WTC11 (cell line): ENCODE measurements around the gene SLC25A26. TPM values are rescaled to one million over a fixed set of nuclear protein-coding genes. Genes with fewer than 3 reads are reported as not detected.

Experiments
- ATAC-seq: fragments of 200-7000 bp; cut with Tn5 transposase; 2 replicates; pipeline ENCODE4 v1.10.0; 2021; ENCODE audit warnings: mild to moderate bottlenecking, moderate library complexity
- CTCF ChIA-PET: fragments of 300-600 bp; sonication (Branson Sonifier 250); formaldehyde crosslinking; loops from one replicate; lab custom pipeline; 2021; ENCODE audit warnings: antibody characterized with exemption; lab: Charles Lee
- POLR2A ChIA-PET: fragments of 350-600 bp; sonication (Branson Sonifier 250); formaldehyde crosslinking; loops from one replicate; lab custom pipeline; 2021; ENCODE audit warnings: antibody characterized with exemption; lab: Charles Lee
- DNase-seq: peaks from one replicate; pipeline ENCODE4 v3.0.0; 2021; ENCODE audit warnings: low spot score
- H3K27ac Mint-ChIP-seq: 2 replicates; pipeline ENCODE4 v1.8.0; 2021; ENCODE audit warnings: mixed read lengths
- H3K27me3 Mint-ChIP-seq: 2 replicates; pipeline ENCODE4 v1.8.0; 2021; ENCODE audit warnings: low read depth, mild to moderate bottlenecking, moderate library complexity, mixed read lengths
- H3K36me3 Mint-ChIP-seq: 2 replicates; pipeline ENCODE4 v1.8.0; 2021; ENCODE audit warnings: mixed read lengths
- H3K4me1 Mint-ChIP-seq: 2 replicates; pipeline ENCODE4 v1.8.0; 2022; ENCODE audit warnings: mixed read lengths
- H3K4me3 Mint-ChIP-seq: 2 replicates; pipeline ENCODE4 v1.8.0; 2021; ENCODE audit warnings: mild to moderate bottlenecking, moderate library complexity, mixed read lengths
- H3K9me3 Mint-ChIP-seq: 2 replicates; pipeline ENCODE4 v1.8.0; 2021; ENCODE audit warnings: mixed read lengths
- ARID4B ChIP-seq: sonication (generic); formaldehyde crosslinking; IDR thresholded peaks from 2 replicates; pipeline ENCODE4 v1.8.0; 2023; ENCODE audit warnings: missing genetic modification reagents, mild to moderate bottlenecking, borderline replicate concordance
- ATF1 ChIP-seq: sonication (generic); formaldehyde crosslinking; IDR thresholded peaks from 2 replicates; pipeline ENCODE4 v1.8.1; 2023; ENCODE audit warnings: mild to moderate bottlenecking, moderate library complexity, missing genetic modification reagents
- E2F4 ChIP-seq: sonication (generic); formaldehyde crosslinking; IDR thresholded peaks from 2 replicates; pipeline ENCODE4 v1.8.1; 2022; ENCODE audit warnings: low read depth, mild to moderate bottlenecking, moderate library complexity, missing genetic modification reagents, borderline replicate concordance
- ERG ChIP-seq: fragments of 250-450 bp; sonication (Bioruptor Pico); IDR thresholded peaks from 2 replicates; pipeline ENCODE4 v1.8.0; 2021; ENCODE audit warnings: mild to moderate bottlenecking
- HMGA2 ChIP-seq: fragments of 250-450 bp; sonication (Bioruptor Pico); IDR thresholded peaks from 2 replicates; pipeline ENCODE4 v1.4.0; 2021; ENCODE audit warnings: mild to moderate bottlenecking, moderate library complexity
- IRF1 ChIP-seq: sonication (generic); formaldehyde crosslinking; IDR thresholded peaks from 2 replicates; pipeline ENCODE4 v1.8.0; 2023; ENCODE audit warnings: missing genetic modification reagents
- KAT7 ChIP-seq: sonication (generic); formaldehyde crosslinking; IDR thresholded peaks from 2 replicates; pipeline ENCODE4 v1.8.1; 2023; ENCODE audit warnings: missing genetic modification reagents, mild to moderate bottlenecking, borderline replicate concordance
- NFYB ChIP-seq: sonication (generic); formaldehyde crosslinking; conservative IDR thresholded peaks from 2 replicates; pipeline ENCODE4 v1.8.0; 2022; ENCODE audit warnings: low read depth, missing genetic modification reagents
- PREB ChIP-seq: sonication (generic); formaldehyde crosslinking; IDR thresholded peaks from 2 replicates; pipeline ENCODE4 v1.8.1; 2022; ENCODE audit warnings: mild to moderate bottlenecking, missing genetic modification reagents, moderate library complexity, borderline replicate concordance
- PRRX2 ChIP-seq: fragments of 250-450 bp; sonication (Bioruptor Pico); IDR thresholded peaks from 2 replicates; pipeline ENCODE4 v1.8.0; 2021; ENCODE audit warnings: mild to moderate bottlenecking
- ZBTB21 ChIP-seq: sonication (generic); formaldehyde crosslinking; IDR thresholded peaks from 2 replicates; pipeline ENCODE4 v1.8.1; 2023; ENCODE audit warnings: mild to moderate bottlenecking, missing genetic modification reagents, borderline replicate concordance
- total RNA-seq: library from RNA; stranded (reverse); gene quantifications from 3 replicates; pipeline ENCODE4 v1.2.3, GENCODE V29; 2021
- TF ChIP-seq, protein P1 (sequence below): fragments of 250-450 bp; sonication (Bioruptor Pico); conservative IDR thresholded peaks from 2 replicates; pipeline ENCODE4 v1.9.0; 2021; ENCODE audit warnings: mild to moderate bottlenecking
- TF ChIP-seq, protein P2 (sequence below): fragments of 250-450 bp; sonication (Bioruptor Pico); IDR thresholded peaks from 2 replicates; pipeline ENCODE4 v1.9.0; 2021; ENCODE audit warnings: mild to moderate bottlenecking
- TF ChIP-seq, protein P3 (sequence below): sonication (generic); formaldehyde crosslinking; conservative IDR thresholded peaks from 2 replicates; pipeline ENCODE4 v1.8.1; 2022; ENCODE audit warnings: mild to moderate bottlenecking, missing genetic modification reagents

SLC25A26 gene
- total RNA-seq, 1 experiment from 2014 or later: 29.1 TPM

DNA sequence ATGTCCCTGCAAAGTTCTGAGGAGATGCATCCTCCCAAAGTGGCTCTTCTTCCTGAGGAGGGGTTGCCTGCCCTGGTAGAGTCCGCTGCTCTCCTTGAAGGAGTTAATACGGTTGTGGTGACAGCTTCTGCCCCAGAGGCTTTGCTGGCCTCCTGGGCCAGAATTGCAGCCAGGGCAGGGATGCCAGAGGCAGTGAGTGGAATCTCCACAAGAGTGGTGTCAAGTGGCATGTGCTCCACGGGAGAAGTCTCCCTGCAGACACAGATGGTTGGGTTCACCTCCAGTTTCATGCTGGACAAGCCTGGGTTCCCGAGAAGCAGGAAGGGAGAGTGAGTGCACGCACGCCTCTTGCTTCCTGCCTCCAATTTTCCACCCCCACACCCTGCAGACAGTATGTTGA is 105.5 kb downstream of the SLC25A26 start (continued):
- TF ChIP-seq, protein P1, sequence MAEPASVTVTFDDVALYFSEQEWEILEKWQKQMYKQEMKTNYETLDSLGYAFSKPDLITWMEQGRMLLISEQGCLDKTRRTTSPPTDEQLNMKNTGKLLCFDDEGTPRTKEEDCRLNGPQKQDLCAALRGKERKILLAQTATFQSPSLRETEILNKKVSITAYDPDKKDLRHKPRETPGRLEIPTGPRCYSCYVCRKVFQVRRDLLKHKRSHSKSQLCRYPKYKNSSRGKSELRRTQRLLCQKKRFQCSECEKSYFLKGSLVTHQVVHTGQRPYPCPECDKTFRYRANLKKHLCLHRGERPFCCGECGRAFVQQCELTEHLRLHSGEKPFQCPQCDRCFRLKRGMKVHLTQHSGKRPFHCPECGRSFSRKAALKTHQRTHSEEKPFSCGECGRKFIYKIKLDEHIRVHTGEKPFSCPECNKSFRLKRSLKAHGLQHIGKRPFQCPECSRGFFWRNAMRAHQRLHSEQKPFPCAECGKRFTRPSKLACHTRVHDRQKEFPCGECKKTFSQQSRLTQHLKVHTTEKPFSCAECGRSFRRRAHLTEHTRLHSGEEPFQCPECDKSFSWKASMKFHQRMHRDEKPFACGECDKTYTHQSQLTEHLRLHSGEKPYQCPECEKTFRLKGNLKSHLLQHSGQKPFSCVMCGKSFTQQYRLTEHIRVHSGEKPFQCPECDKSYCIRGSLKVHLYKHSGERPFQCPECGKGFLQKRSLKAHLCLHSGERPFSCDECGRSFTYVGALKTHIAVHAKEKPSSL (CRISPR knock-in tag): no peak
- no peak for TF ChIP-seq PREB
- no peak for TF ChIP-seq HMGA2 (CRISPR knock-in tag)
- TF ChIP-seq ATF1 (CRISPR knock-in tag): no peak
- no peak for TF ChIP-seq ARID4B (CRISPR knock-in tag)
- TF ChIP-seq KAT7 (CRISPR knock-in tag): no peak
- TF ChIP-seq, all 79 proteins: peak for 0

DNA sequence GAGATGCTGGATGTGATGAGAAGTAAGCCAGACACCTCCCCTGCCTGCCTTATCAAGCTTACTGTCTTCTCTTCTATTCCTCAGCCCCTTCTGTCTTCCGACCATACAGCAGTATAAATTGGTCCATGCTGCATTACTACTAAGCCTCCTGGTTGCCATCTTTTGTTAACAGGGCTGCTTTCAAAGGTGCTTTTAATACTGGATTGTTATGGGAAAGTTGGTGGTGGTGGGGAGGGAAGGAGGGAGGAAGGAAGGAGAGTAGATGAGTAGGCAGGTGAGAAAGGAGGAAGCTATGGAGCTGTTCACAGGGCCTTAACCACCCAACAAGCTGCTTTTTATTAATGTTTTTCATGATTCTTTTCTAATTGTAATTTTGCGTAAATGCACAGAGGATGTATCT is 114.9 kb downstream of the SLC25A26 start:
- no peaks in the 10 kb centered on the region for H3K27me3 Mint-ChIP-seq
- no peak for DNase-seq
- no peak overlapping the region for H3K4me3 Mint-ChIP-seq
- H3K4me1 Mint-ChIP-seq: peaks cover 22% of the 10 kb centered on the region
- peak; percentile 88 for ATAC-seq
- H3K27ac Mint-ChIP-seq: peak overlapping the region; percentile 36
- no peaks in the 10 kb centered on the region for H3K36me3 Mint-ChIP-seq
- CTCF ChIA-PET: interaction anchor here (0.9 to 1.0 kb wide), 2 partner anchors 9 to 81 kb away, joined by 3 to 5 read pairs; no protein-coding TSS in a partner anchor
- POLR2A ChIA-PET: interaction anchor here (0.8 kb wide), 1 partner anchor 36 kb away, joined by 3 read pairs; no protein-coding TSS in a partner anchor
- TF ChIP-seq E2F4 (CRISPR knock-in tag): no peak
- TF ChIP-seq, protein P2, sequence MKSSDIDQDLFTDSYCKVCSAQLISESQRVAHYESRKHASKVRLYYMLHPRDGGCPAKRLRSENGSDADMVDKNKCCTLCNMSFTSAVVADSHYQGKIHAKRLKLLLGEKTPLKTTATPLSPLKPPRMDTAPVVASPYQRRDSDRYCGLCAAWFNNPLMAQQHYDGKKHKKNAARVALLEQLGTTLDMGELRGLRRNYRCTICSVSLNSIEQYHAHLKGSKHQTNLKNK (CRISPR knock-in tag): no peak
- no peak for TF ChIP-seq ZBTB21
- no peak for TF ChIP-seq ERG
- TF ChIP-seq NFYB (CRISPR knock-in tag): no peak
- TF ChIP-seq IRF1 (CRISPR knock-in tag): no peak
- no peak for TF ChIP-seq PRRX2 (CRISPR knock-in tag)
- TF ChIP-seq, protein P3, sequence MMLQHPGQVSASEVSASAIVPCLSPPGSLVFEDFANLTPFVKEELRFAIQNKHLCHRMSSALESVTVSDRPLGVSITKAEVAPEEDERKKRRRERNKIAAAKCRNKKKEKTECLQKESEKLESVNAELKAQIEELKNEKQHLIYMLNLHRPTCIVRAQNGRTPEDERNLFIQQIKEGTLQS (CRISPR knock-in tag): no peak
- no peaks in the 10 kb centered on the region for H3K9me3 Mint-ChIP-seq
